NOMO-1 (cell line): Measurements from ENCODE around the gene ALPK3.

Source experiments
- DNase-seq, 2 experiments: peaks; one replicate each; lab custom pipeline; 2025; ENCODE audit not compliant: unreplicated experiment in 2 of 2; lab: John Stamatoyannopoulos, UW

The ALPK3 gene

GRCh38 chr15:84816694-84817465 is at the start of gene ALPK3:
ALPK3 (plus strand) TSS chr15:84817356; CDS start chr15:84817453, 97 bp downstream.
- no peak for DNase-seq

GRCh38 chr15:84772031-84772430 is 45.1 kb upstream of the ALPK3 start:
- no peak for DNase-seq

- DNase-seq, result peak; percentile 20 to 36
Observed at GRCh38 chr15:84772467-84772866, 44.7 kb upstream of the ALPK3 start.

- peak; percentile 43 to 88 for DNase-seq
Observed at GRCh38 chr15:84773716-84774115, 43.4 kb upstream of the ALPK3 start.

GRCh38 chr15:84775867-84776449 is 41.2 kb upstream of the ALPK3 start:
- no peak for DNase-seq

GRCh38 chr15:84778194-84778593 is 39.0 kb upstream of the ALPK3 start:
- no peak for DNase-seq

- no peak for DNase-seq
Observed at GRCh38 chr15:84780492-84780891, 36.7 kb upstream of the ALPK3 start.

GRCh38 chr15:84781495-84781894 is 35.7 kb upstream of the ALPK3 start:
- DNase-seq, result no peak

GRCh38 chr15:84782346-84782745 is 34.8 kb upstream of the ALPK3 start:
- no peak for DNase-seq

GRCh38 chr15:84783493-84784251 is 33.5 kb upstream of the ALPK3 start:
- no peak for DNase-seq

- DNase-seq, result no peak
Observed at GRCh38 chr15:84784262-84784661, 32.9 kb upstream of the ALPK3 start.

GRCh38 chr15:84785053-84785452 is 32.1 kb upstream of the ALPK3 start:
- no peak for DNase-seq

- no peak for DNase-seq
Observed at GRCh38 chr15:84788500-84788899, 28.7 kb upstream of the ALPK3 start.

GRCh38 chr15:84789762-84790161 is 27.4 kb upstream of the ALPK3 start:
- DNase-seq, result no peak

GRCh38 chr15:84790676-84791075 is 26.5 kb upstream of the ALPK3 start:
- DNase-seq, result no peak

GRCh38 chr15:84791763-84792162 is 25.4 kb upstream of the ALPK3 start:
- no peak for DNase-seq

- DNase-seq, result no peak
Observed at GRCh38 chr15:84793431-84794161, 23.6 kb upstream of the ALPK3 start.

- DNase-seq, result no peak
Observed at GRCh38 chr15:84794162-84794547, 23.0 kb upstream of the ALPK3 start.

GRCh38 chr15:84795186-84795585 is 22.0 kb upstream of the ALPK3 start:
- no peak for DNase-seq

- no peak for DNase-seq
Observed at GRCh38 chr15:84797212-84797611, 19.9 kb upstream of the ALPK3 start.

GRCh38 chr15:84797801-84798200 is 19.4 kb upstream of the ALPK3 start:
- no peak for DNase-seq
